ENCODE measurements around the gene PKN1.

GRCh38 chr19:14474827-14475226, 41.7 kb downstream of the PKN1 start:
- TF ChIP-seq CTCF (conservative IDR thresholded peaks at IDR 0.05; ENCODE audit: low read depth, low read length) (no peak), POLR2A (IDR thresholded peaks at IDR 0.05; ENCODE audit: low read depth, low read length) (no peak), SMC3 (IDR thresholded peaks at IDR 0.05; ENCODE audit: low read depth, low read length) (no peak), BHLHE40 (IDR thresholded peaks at IDR 0.05; ENCODE audit: low read depth, low read length) (no peak), MXI1 (IDR thresholded peaks at IDR 0.05; ENCODE audit: borderline replicate concordance, low read depth, low read length) (no peak), CEBPB (IDR thresholded peaks at IDR 0.05; ENCODE audit: low read depth, low read length) (no peak)

Measured in IMR-90 (cell line).